Renal pelvis (tissue), 12 donors: Measurements from ENCODE around the gene PPP1R13L. TPM values are rescaled to one million over a fixed set of nuclear protein-coding genes. Genes with fewer than 3 reads are reported as not detected.

Experiments used
- DNase-seq: peaks from one replicate; pipeline ENCODE4 v3.0.0-alpha.2; 2013
- long read RNA-seq, 16 experiments: transcript quantifications; one replicate each; lab custom pipeline, GENCODE V29; 2026
- polyA plus RNA-seq, 3 donors: library from polyadenylated mRNA; unstranded; fragments of 120-200 nt; gene quantifications; one replicate each; pipeline ENCODE4 v1.2.1, GENCODE V29; 2013; ENCODE audit not compliant: insufficient read length in 3 of 3

The PPP1R13L gene, protein sequence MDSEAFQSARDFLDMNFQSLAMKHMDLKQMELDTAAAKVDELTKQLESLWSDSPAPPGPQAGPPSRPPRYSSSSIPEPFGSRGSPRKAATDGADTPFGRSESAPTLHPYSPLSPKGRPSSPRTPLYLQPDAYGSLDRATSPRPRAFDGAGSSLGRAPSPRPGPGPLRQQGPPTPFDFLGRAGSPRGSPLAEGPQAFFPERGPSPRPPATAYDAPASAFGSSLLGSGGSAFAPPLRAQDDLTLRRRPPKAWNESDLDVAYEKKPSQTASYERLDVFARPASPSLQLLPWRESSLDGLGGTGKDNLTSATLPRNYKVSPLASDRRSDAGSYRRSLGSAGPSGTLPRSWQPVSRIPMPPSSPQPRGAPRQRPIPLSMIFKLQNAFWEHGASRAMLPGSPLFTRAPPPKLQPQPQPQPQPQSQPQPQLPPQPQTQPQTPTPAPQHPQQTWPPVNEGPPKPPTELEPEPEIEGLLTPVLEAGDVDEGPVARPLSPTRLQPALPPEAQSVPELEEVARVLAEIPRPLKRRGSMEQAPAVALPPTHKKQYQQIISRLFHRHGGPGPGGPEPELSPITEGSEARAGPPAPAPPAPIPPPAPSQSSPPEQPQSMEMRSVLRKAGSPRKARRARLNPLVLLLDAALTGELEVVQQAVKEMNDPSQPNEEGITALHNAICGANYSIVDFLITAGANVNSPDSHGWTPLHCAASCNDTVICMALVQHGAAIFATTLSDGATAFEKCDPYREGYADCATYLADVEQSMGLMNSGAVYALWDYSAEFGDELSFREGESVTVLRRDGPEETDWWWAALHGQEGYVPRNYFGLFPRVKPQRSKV
- polyA plus RNA-seq: 10 to 100 TPM in 2 of 3 donors, 1 to 10 TPM in 1; 9.0 to 12.3 (median 10.9) TPM
- long read RNA-seq, donor 1: 0 reads
- long read RNA-seq, donor 2, partial matches to known transcripts: 0 of 1 reads
- long read RNA-seq, donor 2, other reads (novel, unspliced or antisense): 0 of 1 reads
- long read RNA-seq, donor 3, partial matches to known transcripts: 6 of 9 reads
- long read RNA-seq, donor 3, other reads (novel, unspliced or antisense): 0 of 9 reads
- long read RNA-seq, donor 4, partial matches to known transcripts: 0 of 3 reads
- long read RNA-seq, donor 4, other reads (novel, unspliced or antisense): 0 of 3 reads
- long read RNA-seq, donor 5, partial matches to known transcripts: 0 of 1 reads
- long read RNA-seq, donor 5, other reads (novel, unspliced or antisense): 0 of 1 reads
- long read RNA-seq, donor 6, partial matches to known transcripts: 8 of 12 reads
- long read RNA-seq, donor 6, other reads (novel, unspliced or antisense): 0 of 12 reads
- long read RNA-seq, donor 7, partial matches to known transcripts: 0 of 4 reads
- long read RNA-seq, donor 7, other reads (novel, unspliced or antisense): 0 of 4 reads
- long read RNA-seq, donor 8, partial matches to known transcripts: 0 of 2 reads
- long read RNA-seq, donor 8, other reads (novel, unspliced or antisense): 0 of 2 reads
- long read RNA-seq, donor 9, partial matches to known transcripts: 0 of 5 reads
- long read RNA-seq, donor 9, other reads (novel, unspliced or antisense): 0 of 5 reads
- long read RNA-seq, donor 10, partial matches to known transcripts: 6 of 6 reads
- long read RNA-seq, donor 10, other reads (novel, unspliced or antisense): 0 of 6 reads
- long read RNA-seq, donor 11, partial matches to known transcripts: 0 of 3 reads
- long read RNA-seq, donor 11, other reads (novel, unspliced or antisense): 0 of 3 reads
- long read RNA-seq, donor 12, partial matches to known transcripts: 0 of 5 reads
- long read RNA-seq, donor 12, other reads (novel, unspliced or antisense): 0 of 5 reads
- long read RNA-seq, donor 13, partial matches to known transcripts: 0 of 2 reads
- long read RNA-seq, donor 13, other reads (novel, unspliced or antisense): 0 of 2 reads
- long read RNA-seq, donor 14: 0 reads
- long read RNA-seq, donor 15, partial matches to known transcripts: 0 of 18 reads
- long read RNA-seq, donor 15, other reads (novel, unspliced or antisense): 12 of 18 reads
- long read RNA-seq, donor 16, partial matches to known transcripts: 0 of 3 reads
- long read RNA-seq, donor 16, other reads (novel, unspliced or antisense): 0 of 3 reads

DNA sequence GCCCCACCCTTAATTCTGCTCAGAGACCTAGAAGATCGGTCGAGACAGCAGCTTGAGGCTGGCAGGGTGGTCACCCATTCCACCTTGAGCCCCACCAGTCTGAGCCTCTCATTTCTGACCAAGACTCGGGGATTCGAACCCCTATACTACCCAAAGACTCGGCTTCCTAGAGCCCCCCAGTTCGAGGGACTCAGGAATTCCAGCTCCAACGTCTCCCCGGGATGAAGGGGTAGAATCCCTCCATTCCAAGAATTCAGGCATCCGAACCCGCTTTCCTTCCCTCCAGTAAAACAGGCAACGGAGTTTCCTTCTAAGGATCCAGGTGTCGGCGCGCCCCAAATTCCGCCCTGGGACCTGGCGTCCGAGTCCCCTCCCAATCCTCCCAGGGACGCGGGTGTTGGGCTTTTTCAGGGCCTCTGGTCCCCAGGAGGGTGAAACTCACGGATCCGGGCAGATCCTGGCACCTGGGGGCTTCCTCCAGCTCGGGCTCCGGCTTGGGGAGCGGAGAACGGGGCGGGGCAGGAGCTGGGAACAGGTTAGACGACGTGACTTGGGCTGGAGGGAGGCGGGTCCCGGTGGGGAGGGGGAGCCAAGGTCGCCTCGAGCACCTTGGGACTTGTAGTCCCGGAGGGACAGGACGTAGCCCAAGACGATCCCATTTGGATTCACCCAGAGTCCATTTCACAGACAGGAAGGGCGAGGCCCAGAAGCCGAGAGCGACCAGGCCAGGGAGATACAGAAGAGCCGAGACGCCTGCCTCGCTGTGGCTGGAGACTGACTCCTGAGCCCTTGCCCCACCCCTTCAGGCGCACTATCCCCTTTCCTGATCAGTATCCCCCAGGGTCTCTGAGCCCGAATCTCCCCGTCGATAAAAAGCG is at the start of gene PPP1R13L:
TSS of gene PPP1R13L (minus strand) at position 513 of the 878 bp plus-strand sequence. CDS start 6,751 bp downstream, outside the sequence.
- no peak for DNase-seq

- DNase-seq: no peak
Observed at GRCh38 chr19:45451850-45452387, 47.0 kb upstream of the PPP1R13L start.

DNA sequence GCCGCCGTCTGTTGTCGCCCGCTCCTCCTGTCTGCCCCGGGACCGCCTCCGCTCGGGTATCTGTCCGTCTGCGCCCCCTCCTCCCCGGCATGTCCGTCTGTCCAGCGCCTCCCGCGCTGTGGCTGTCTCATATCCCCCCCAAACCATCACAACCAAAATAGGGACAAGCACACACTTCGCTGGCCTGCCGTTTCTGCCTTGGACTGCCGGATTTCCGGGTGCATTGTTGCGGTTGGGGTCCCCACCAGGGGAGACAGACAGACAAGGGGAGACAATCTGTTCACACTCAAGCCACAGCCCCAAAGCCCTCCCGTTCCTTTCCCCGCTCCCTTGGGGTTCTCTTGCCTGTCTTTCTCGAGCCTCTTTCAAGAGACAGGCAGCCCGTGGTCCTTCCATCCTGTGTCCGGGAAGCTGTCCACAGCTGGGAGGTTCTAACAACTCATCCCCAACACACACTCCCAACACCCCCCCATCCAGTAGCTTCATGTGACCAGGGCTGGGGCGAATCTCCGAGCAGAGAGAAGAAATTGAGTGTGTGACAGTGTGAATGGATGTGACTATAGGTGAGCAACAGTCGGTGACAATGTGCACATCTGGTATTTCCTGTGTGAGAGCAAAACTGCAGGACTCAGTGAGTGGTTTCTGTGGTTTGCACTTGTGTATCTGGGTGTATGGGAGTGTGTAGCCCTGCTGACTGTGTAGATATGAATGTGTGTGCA is 46.4 kb upstream of the PPP1R13L start:
- no peak for DNase-seq

GRCh38 chr19:45450012-45450333 is 45.1 kb upstream of the PPP1R13L start:
- no peak for DNase-seq

- DNase-seq: no peak
Observed at GRCh38 chr19:45448887-45449299, 44.0 kb upstream of the PPP1R13L start.

DNA sequence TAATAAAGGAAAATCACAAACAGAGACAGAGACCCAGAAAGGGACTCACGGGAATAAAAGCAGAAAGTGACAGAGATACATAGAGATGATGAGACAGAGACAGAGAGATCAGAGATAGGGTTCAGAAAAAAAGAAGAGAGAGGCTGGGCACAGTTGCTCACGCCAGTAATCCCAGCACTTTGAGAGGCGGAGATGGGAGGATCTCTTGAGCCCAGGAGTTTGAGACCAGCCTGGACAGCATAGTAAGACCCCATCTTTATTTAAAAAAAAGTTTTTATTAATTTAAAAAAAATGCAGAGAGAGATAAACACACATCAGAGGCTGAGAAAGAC is 43.5 kb upstream of the PPP1R13L start:
- no peak for DNase-seq

- no peak for DNase-seq
Observed at GRCh38 chr19:45446944-45447343, 42.1 kb upstream of the PPP1R13L start.

GRCh38 chr19:45446295-45446694 is 41.4 kb upstream of the PPP1R13L start:
- no peak for DNase-seq

DNA sequence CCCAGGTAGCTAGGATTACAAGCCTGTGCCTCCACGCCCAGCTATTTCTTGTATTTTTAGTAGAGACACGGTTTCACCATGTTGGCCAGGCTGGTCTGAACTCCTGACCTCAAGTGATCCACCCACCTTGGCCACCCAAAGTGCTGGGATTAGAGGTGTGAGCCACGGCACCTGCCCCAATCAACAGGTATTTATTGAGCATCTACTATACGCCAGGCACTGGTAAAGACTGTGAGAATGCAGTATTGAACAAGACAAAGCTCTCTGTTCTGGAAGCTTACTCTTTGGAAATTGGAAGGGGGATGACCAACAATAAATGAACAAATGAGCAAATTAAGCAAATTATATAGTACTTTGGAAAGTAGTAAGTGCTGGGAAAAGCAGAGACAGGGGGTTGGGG is 40.3 kb upstream of the PPP1R13L start:
- no peak for DNase-seq

DNA sequence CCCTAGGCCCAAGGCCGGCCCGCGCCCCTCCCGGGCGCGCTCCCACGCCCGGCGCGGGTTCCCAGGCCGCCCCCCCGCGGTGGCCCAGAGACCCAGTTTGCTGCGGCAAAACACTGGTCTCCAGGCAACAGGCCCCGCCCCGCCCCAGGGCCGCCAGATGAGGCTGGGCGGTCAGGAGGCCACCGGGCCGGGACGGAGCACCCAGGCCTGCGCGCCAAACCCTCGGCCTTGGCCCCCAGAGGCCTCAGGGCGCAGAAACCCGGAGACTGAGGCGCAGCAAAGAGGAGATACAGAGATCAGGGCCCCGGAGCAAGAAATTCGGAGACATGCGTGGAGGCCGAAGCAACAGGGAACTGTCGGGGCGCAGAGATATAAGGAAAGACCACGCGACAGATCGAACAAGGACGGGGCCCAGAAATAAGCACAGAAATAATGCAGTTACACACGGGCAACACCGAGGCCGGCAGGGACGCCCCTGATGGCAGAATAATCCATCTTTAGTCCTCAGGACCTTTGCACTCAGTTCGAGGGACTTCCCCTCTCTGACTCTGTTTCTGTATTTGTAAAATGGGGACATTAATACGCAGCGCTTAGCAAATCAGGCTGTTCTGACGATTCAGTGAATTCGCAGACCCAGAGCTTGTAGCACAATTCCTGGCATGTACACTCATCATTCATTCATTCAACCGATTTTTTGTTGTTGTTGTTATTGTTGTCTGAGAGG is 39.6 kb upstream of the PPP1R13L start:
- peak; percentile 90 for DNase-seq

GRCh38 chr19:45443462-45444317 is 38.8 kb upstream of the PPP1R13L start:
- peak; percentile 93 for DNase-seq

DNA sequence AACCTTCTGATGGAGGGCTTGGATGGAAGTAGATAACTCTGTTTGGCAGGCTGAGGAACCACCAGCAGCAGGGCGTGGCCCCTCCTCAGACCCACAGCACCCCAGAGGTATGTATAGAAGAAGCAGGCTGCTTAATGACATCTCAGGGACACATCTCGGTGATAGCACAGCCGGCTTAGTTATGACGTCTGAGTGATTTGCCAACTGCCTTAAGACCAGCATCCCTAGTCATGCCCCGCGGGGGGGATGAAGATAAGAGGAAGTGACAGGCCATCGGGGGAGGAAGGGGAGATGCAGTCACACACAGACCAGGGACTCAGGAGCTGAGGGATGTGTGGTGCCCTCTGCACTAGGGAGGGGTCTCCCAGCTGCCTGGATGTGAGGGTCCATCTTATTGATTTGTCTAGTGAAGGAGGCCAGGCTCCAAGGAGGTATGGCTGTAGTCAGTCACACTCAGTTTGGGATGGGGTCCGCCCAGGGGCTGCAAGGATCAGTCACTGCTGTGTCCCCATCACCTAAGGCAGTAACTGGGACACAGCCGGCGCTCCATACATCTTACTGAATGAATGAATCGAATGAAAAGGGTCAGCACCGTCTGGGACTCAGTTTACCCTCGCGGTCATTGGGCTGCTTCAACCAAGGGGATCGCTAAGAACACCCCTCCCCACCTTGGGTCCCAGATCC is 38.1 kb upstream of the PPP1R13L start:
- no peak for DNase-seq

DNA sequence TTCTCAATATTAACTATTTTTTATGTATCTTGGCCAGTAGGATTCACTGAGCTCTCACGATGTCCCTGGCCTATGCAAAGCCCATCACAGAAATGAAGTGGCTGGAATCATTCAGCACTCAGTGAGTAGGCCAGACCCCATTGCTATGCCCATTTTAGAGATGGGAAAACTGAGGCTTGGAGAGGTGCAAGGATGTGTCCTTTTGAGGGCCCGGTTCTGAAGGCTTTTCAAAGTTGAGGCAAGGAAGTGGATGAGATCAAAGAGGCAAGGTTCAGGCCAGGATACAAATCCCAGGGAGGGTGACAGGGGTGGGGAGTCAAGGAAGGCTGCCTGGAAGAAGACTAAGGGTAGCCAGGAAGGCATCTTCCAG is 37.5 kb upstream of the PPP1R13L start:
- no peak for DNase-seq

DNA sequence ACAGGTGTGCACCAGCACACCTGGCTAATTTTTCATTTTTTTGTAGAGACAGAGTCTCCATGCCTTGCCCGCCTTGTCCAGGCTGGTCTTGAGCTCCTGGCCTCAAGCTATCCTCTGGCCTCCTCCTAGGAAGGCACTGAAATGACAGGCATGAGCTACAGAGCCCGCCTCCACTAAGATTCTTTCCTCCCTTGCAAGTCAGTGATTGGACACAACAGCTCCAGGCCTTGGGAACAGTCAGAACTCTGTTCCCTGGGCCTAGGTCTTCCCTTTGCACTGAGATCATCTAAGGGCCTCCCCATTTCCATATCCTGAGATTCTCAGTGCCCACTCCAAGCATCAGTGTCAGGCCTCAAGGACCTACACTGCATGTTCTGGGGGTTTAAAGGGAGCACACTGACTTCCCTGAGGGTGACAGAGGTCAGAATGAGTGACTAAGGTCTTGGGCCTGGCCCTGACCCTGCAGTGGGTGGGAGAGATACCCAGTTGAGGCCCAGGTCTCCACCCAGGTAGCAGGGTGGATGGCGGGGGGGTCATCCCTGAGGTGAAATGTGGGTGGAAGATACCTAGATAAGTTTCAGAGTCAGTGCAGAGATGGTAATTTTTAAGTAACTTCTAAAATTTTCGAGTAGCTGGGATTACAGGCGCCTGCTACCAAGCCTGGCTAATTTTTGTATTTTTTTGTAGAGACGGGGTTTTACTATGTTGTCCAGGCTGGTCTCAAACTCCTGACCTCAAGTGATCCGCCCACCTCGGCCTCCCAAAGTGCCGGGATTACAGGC is 36.2 kb upstream of the PPP1R13L start:
- DNase-seq: no peak

DNA sequence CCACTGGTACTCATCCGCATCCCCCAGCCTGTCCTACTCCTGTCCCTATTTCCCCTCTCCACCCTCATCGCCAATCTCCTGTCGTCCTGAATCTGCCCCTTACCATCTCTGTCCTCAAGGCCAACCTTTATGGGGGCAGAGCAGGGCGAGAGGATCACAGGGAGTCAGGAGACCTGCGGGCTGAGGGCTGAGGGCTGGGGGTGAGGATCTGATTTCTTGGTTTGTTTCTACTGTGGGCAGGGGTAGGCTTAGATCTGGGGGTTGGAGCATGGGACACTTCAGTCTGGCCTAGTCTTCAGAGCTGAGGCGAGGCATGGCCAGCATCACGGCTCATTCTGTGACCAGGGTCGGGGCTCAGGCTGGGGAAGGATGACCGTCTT is 35.4 kb upstream of the PPP1R13L start:
- no peak for DNase-seq
